ENCODE data around the gene CCNDBP1.

DNA sequence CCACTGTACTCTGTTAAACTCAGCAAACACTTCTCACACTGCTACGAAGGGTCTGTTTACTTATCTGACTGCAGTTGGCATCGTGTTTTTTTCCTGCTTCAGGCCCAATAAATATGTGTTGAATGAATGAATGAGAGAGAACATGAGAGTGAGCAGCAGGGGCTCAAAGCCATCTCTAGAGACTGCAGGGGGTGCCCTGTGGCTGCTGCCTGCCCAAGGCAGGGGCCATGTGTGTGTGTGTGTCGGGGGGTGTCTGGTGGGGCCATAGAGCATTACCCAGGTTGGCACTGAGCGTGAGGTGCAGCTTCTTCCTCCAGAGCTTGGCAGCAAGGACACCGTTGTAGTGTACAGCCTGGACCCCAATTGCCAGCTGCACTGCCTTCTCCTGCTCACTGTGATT is 20.9 kb downstream of the CCNDBP1 start:
- no peak for TF ChIP-seq CTCF (conservative IDR thresholded peaks at IDR 0.05)
- TF ChIP-seq ZFX (IDR thresholded peaks at IDR 0.05), result no peak
